HUES64 (cell line): ENCODE results near the gene TNFRSF14.

Experiments used
- H3K27ac ChIP-seq: 2 replicates; pipeline ENCODE4 v1.7.0; 2013; ENCODE audit warnings: low read depth, low read length, inconsistent platforms
- H3K27me3 ChIP-seq: 2 replicates; pipeline ENCODE4 v1.6.1; 2013; ENCODE audit warnings: mild to moderate bottlenecking, low read length; ENCODE audit not compliant: insufficient read depth
- H3K36me3 ChIP-seq: 2 replicates; pipeline ENCODE4 v1.6.1; 2013; ENCODE audit warnings: mild to moderate bottlenecking, low read length; ENCODE audit not compliant: insufficient read depth
- H3K4me1 ChIP-seq: 2 replicates; pipeline ENCODE4 v1.6.1; 2013; ENCODE audit warnings: mild to moderate bottlenecking, low read length, moderate library complexity; ENCODE audit not compliant: insufficient read depth
- H3K4me3 ChIP-seq: 2 replicates; pipeline ENCODE4 v1.5.1; 2013; ENCODE audit warnings: mild to moderate bottlenecking, low read length, moderate library complexity
- H3K9ac ChIP-seq: 2 replicates; pipeline ENCODE4 v1.6.1; 2013; ENCODE audit warnings: mild to moderate bottlenecking, low read depth, low read length
- H3K9me3 ChIP-seq: 2 replicates; pipeline ENCODE4 v1.6.1; 2013; ENCODE audit warnings: low read depth, low read length; ENCODE audit not compliant: insufficient read depth
- WGBS: fragments of 150-250, 120-280 bp; methylation state at CpG from one replicate; pipeline ENCODE4 v1.1.7; 2013; ENCODE audit warnings: missing lambda C conversion rate; 5-methylcytosine and 5-hydroxymethylcytosine counted together

TNFRSF14 gene

DNA sequence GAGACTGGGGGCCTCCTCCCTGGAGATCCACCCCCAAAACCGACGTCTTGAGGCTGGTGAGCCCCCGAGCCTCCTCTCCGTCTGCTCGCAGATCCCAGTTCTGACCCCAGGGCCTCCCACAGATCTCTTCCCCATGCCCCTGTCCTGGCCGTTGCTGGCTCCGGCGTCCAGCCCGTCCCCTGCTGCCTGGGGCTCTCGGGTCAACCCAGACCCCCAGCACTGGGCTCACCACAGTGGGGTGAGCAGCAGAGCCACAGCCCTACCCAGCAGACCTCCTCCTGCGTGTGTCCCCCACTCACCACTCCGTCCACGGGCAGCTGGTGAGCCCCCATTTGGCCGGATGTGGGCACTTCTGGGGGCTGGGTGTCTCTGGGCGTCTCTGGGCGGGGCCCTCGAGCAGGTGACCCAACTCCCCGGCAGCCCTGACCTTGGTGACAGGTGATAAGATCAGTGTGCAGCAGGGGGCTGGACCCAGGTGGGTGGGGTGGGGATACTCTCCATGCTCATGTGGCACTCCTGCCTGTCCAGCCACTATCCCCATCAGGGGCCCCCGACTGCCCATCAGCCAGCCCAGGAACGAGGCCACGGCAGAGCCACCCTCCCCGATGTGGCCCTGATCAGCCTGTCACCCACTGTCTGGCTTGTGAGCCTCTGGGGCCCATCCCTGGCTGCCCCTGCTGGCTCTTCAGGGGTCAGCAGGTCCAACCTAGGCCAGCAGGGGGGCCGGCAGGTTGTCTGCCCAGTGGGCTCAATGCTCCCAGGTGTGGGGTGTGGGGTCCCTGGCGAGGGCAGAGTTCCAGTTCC is 709 bp downstream of the TNFRSF14 start:
- H3K36me3 ChIP-seq = no peaks in the 10 kb centered on the region
- 86% methylated on average over 24 of the region's 24 CpGs for WGBS
- H3K4me3 ChIP-seq = no peak overlapping the region
- H3K4me1 ChIP-seq = 0 out of 2 replicates have a peak, but pooled peaks cover 5% of the 10 kb centered on the region
- no peaks in the 10 kb centered on the region for H3K9me3 ChIP-seq
- H3K27ac ChIP-seq = no peak overlapping the region
- H3K9ac ChIP-seq = no peak overlapping the region
- no peaks in the 10 kb centered on the region for H3K27me3 ChIP-seq

DNA sequence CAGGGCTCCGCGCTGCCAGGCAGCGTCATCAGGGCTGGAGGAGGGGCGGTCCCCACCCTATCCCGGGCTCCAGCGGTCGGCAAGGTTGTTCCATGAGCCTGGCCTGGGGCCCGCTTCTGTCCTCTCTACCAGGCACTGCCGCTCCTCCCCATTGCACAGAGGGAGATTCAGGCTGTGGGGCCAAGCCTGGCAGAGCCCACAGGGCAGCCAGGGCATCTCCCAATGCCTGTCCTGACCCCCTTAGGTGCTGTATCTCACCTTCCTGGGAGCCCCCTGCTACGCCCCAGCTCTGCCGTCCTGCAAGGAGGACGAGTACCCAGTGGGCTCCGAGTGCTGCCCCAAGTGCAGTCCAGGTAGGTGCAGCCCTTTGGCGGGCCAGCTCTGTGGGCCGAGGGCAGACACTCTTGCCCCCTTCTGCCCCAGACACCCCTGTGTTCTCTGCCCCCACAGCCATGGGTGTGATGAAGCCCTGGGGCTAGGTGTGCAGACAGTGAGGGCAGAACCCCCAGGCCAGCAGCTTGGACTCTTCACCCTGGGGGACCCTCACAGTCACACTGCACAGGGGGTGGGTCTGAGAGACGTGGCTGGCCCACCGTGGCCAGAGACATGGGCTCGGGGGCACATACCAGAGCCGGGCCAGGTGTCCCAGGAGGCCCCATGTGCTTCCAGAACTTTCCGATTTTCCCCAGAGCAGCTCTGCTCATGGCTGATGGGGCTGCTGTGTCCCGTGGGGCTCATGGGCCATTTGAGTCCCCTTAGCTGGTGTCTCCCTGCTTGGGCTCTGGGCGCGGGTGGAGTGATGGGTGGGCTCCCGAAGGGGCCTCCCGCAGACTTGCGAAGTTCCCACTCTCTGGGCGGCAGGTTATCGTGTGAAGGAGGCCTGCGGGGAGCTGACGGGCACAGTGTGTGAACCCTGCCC is 1.6 kb downstream of the TNFRSF14 start:
- no peak overlapping the region for H3K4me3 ChIP-seq
- H3K36me3 ChIP-seq = no peaks in the 10 kb centered on the region
- H3K27ac ChIP-seq = no peak overlapping the region
- H3K4me1 ChIP-seq = 0 out of 2 replicates have a peak, but pooled peaks cover 5% of the 10 kb centered on the region
- H3K27me3 ChIP-seq = no peaks in the 10 kb centered on the region
- H3K9me3 ChIP-seq = no peaks in the 10 kb centered on the region
- 91% methylated on average over 30 of the region's 30 CpGs for WGBS
- H3K9ac ChIP-seq = no peak overlapping the region

GRCh38 chr1:2558420-2558819 is 2.2 kb downstream of the TNFRSF14 start:
- no peaks in the 10 kb centered on the region for H3K27me3 ChIP-seq
- WGBS = 93% methylated on average over 12 of the region's 12 CpGs
- no peaks in the 10 kb centered on the region for H3K36me3 ChIP-seq
- H3K9me3 ChIP-seq = no peaks in the 10 kb centered on the region
- no peak overlapping the region for H3K9ac ChIP-seq
- no peak overlapping the region for H3K27ac ChIP-seq
- H3K4me1 ChIP-seq = 0 out of 2 replicates have a peak, but pooled peaks cover 5% of the 10 kb centered on the region
- H3K4me3 ChIP-seq = no peak overlapping the region

DNA sequence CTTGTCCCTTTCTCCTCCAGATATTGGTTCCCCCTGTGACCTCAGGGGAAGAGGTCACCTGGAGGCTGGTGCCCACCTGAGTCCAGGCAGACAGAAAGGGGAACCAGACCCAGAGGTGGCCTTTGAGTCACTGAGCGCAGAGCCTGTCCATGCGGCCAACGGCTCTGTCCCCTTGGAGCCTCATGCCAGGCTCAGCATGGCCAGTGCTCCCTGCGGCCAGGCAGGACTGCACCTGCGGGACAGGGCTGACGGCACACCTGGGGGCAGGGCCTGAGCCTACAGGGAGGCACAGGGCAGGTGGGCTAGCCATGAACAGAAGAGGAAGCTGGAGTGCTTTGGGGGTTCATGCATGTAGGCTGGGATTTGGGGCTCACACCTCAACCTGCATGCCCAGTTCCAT is 2.7 kb downstream of the TNFRSF14 start:
- H3K4me3 ChIP-seq = no peak overlapping the region
- H3K27me3 ChIP-seq = no peaks in the 10 kb centered on the region
- H3K9ac ChIP-seq = no peak overlapping the region
- H3K9me3 ChIP-seq = no peaks in the 10 kb centered on the region
- 0 out of 2 replicates have a peak, but pooled peaks cover 5% of the 10 kb centered on the region for H3K4me1 ChIP-seq
- H3K36me3 ChIP-seq = no peaks in the 10 kb centered on the region
- 95% methylated on average over 6 of the region's 6 CpGs for WGBS
- no peak overlapping the region for H3K27ac ChIP-seq

DNA sequence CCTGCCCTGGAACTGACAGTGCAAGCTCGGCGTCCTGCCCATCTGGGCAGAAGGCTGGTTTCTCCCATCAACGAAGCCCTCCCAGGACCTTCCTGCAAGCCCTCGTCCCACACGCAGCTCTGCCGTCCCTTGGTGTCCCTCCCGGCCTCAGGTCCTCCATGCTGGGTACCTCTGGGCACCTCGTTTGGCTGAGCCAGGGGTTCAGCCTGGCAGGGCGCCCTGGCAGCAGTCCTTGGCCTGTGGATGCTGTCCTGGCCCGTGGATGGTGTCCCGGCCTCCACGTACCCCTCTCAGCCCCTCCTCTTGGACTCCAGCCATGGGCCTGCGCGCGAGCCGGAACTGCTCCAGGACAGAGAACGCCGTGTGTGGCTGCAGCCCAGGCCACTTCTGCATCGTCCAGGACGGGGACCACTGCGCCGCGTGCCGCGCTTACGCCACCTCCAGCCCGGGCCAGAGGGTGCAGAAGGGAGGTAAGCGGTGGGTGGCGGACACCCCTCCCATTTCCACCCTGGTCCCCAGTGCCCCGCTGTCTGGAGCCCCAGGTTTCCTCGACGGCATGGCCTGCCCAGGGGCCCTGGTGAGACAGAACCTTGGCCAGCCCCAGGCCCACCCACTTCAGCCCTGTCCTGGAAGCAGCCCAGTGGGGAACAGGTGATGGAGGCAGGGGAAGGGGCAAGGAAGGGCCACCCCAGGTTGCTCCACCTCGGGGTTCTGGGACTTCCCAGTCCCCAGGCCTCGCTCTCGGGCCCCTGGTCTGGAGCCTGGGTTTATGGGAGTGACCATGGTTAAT is 3.5 kb downstream of the TNFRSF14 start:
- Histone ChIP-seq H3K4me3 (no peak overlapping the region), H3K4me1 (0 out of 2 replicates have a peak, but pooled peaks cover 5% of the 10 kb centered on the region), H3K27me3 (no peaks in the 10 kb centered on the region), H3K9ac (no peak overlapping the region), H3K27ac (no peak overlapping the region), H3K36me3 (no peaks in the 10 kb centered on the region), H3K9me3 (no peaks in the 10 kb centered on the region)
- WGBS = 91% methylated on average over 35 of the region's 35 CpGs

GRCh38 chr1:2560299-2561073 is 4.3 kb downstream of the TNFRSF14 start:
- WGBS = 91% methylated on average over 15 of the region's 15 CpGs
- no peak overlapping the region for H3K27ac ChIP-seq
- no peaks in the 10 kb centered on the region for H3K27me3 ChIP-seq
- H3K9ac ChIP-seq = no peak overlapping the region
- 0 out of 2 replicates have a peak, but pooled peaks cover 5% of the 10 kb centered on the region for H3K4me1 ChIP-seq
- no peak overlapping the region for H3K4me3 ChIP-seq
- no peaks in the 10 kb centered on the region for H3K36me3 ChIP-seq
- no peaks in the 10 kb centered on the region for H3K9me3 ChIP-seq

DNA sequence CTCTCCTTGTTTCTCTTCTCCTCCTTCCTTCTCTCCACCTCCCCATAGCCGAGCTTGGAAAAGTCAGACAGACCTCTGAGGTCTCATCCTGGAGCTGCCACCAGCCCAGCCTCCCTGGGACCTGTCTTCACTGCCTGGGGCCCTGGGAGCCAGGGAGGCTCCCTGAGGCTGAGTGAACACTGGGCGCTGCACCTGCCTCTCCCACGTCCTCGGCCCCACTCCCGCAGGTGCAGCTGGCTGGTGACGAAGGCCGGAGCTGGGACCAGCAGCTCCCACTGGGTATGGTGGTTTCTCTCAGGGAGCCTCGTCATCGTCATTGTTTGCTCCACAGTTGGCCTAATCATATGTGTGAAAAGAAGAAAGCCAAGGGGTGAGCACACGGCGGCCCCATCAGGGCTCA is 5.3 kb downstream of the TNFRSF14 start:
- Histone ChIP-seq H3K9me3 (no peaks in the 10 kb centered on the region), H3K27ac (no peak overlapping the region), H3K4me1 (0 out of 2 replicates have a peak, but pooled peaks cover 3% of the 10 kb centered on the region), H3K4me3 (no peak overlapping the region), H3K9ac (no peak overlapping the region), H3K27me3 (no peaks in the 10 kb centered on the region), H3K36me3 (no peaks in the 10 kb centered on the region)
- 92% methylated on average over 11 of the region's 11 CpGs for WGBS

DNA sequence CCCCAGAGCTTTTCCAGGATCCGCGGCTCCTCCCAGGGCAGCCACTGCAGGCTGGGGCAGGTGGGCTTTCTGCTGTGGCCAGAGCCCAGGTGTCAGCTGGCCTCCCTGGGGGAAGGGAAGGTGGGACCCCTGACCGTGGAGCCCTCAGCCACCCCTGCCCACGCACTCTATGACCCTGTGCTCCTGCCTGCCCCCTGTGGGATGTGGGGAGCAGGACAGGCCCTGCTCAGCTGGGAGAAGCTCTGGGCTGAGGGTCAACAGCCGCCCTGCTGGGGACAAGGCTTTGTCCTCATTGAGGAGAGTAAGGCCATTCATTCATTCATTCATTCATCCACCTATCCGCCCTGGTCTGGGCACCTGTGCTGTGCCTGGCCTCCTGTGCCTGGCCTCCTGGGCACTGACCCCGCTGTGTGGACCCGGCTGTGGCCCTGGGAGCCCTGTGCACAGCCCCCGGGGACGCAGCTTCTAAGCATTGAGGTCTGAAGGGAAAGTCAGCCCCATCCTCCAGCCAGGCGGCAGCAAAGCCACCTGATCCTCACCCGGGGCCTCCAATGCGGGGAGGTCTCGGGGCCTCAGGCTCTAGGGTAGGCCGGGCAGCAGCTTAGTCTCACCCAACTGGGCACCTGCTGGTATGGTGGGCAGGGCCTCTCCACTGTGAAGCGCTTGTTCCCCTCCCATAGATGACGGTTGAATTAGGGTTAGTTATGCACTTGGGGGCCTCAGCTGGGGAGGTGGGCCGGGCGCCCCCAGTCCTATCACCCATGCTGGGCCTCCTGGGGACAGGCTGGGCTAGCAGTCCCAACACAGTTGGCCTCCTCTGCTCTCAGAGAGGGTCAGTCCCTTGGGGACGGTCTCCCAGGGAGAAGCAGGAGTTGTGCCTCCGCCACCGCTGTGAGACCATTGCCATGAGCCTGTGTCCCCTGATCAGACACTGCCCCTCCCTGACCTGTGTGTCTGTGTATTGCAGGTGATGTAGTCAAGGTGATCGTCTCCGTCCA is 6.0 kb downstream of the TNFRSF14 start:
- no peaks in the 10 kb centered on the region for H3K9me3 ChIP-seq
- no peaks in the 10 kb centered on the region for H3K36me3 ChIP-seq
- 90% methylated on average over 22 of the region's 24 CpGs for WGBS
- H3K9ac ChIP-seq = no peak overlapping the region
- no peak overlapping the region for H3K27ac ChIP-seq
- no peaks in the 10 kb centered on the region for H3K4me1 ChIP-seq
- no peaks in the 10 kb centered on the region for H3K27me3 ChIP-seq
- no peak overlapping the region for H3K4me3 ChIP-seq

- Histone ChIP-seq H3K36me3 (no peaks in the 10 kb centered on the region), H3K9ac (no peak overlapping the region), H3K4me3 (no peak overlapping the region), H3K27me3 (no peaks in the 10 kb centered on the region), H3K9me3 (no peaks in the 10 kb centered on the region), H3K4me1 (no peaks in the 10 kb centered on the region), H3K27ac (no peak overlapping the region)
- WGBS = 88% methylated on average over 18 of the region's 18 CpGs
Observed at GRCh38 chr1:2563205-2563604, 7.0 kb downstream of the TNFRSF14 start.
